Caco-2 (cell line): ENCODE results near the gene FBXO21. TPM values are rescaled to one million over a fixed set of nuclear protein-coding genes. Genes with fewer than 3 reads are reported as not detected.

Source experiments
- BruUV-seq: library from RNA; stranded (reverse); fragments of 400-500 nt; replicated peaks from 2 replicates; lab custom pipeline; 2021; lab: Mats Ljungman, UMichigan
- CTCF ChIA-PET: fragments of 300-600 bp; sonication (Branson Sonifier 250); formaldehyde crosslinking; loops from one replicate; lab custom pipeline; 2022; ENCODE audit warnings: antibody characterized with exemption; lab: Charles Lee
- POLR2A ChIA-PET: fragments of 300-600 bp; sonication (Branson Sonifier 250); formaldehyde crosslinking; loops from one replicate; lab custom pipeline; 2022; ENCODE audit warnings: antibody characterized with exemption; lab: Charles Lee
- DNase-seq, 2 experiments: peaks; one replicate each; pipeline versions ENCODE4 v3.0.0 to v3.0.0-alpha.2; 2020 to 2022
- H3K27me3 ChIP-seq: replicated peaks from 2 replicates; pipeline ENCODE4 v1.6.0; 2011; ENCODE audit warnings: low read length; ENCODE audit not compliant: control insufficient read depth, insufficient read depth
- H3K36me3 ChIP-seq: 2 replicates; pipeline ENCODE4 v1.5.1; 2011; ENCODE audit warnings: low read length; ENCODE audit not compliant: control insufficient read depth, insufficient read depth
- H3K4me1 ChIP-seq: fragments of 250-450 bp; sonication (Bioruptor Pico); 2 replicates; pipeline ENCODE4 v1.5.1; 2020; ENCODE audit warnings: mild to moderate bottlenecking
- H3K4me3 ChIP-seq: 2 replicates; pipeline ENCODE4 v1.5.1; 2011; ENCODE audit warnings: low read depth, mild to moderate bottlenecking, control low read depth, low read length
- H3K9me3 ChIP-seq: fragments of 250-450 bp; sonication (Bioruptor Pico); 2 replicates; pipeline ENCODE4 v1.5.1; 2020; ENCODE audit warnings: mild to moderate bottlenecking, moderate library complexity
- H3K27ac Mint-ChIP-seq: one replicate; pipeline ENCODE4 v1.8.0; 2022; ENCODE audit warnings: mixed read lengths; ENCODE audit not compliant: unreplicated experiment
- H3K27me3 Mint-ChIP-seq: one replicate; pipeline ENCODE4 v1.8.0; 2022; ENCODE audit warnings: mixed read lengths; ENCODE audit not compliant: insufficient read depth, unreplicated experiment
- H3K36me3 Mint-ChIP-seq: one replicate; pipeline ENCODE4 v1.8.0; 2022; ENCODE audit warnings: mild to moderate bottlenecking, mixed read lengths; ENCODE audit not compliant: insufficient read depth, unreplicated experiment
- H3K4me1 Mint-ChIP-seq: one replicate; pipeline ENCODE4 v1.8.0; 2022; ENCODE audit warnings: low read depth, mixed read lengths; ENCODE audit not compliant: unreplicated experiment
- H3K4me3 Mint-ChIP-seq: one replicate; pipeline ENCODE4 v1.8.0; 2022; ENCODE audit warnings: mild to moderate bottlenecking, moderate library complexity, mixed read lengths; ENCODE audit not compliant: unreplicated experiment
- H3K9me3 Mint-ChIP-seq: one replicate; pipeline ENCODE4 v1.8.0; 2022; ENCODE audit warnings: mixed read lengths; ENCODE audit not compliant: unreplicated experiment
- intact Hi-C: fragments of 100-400 bp; cut with micrococcal nuclease; formaldehyde crosslinking; loops from one replicate; pipeline ENCODE4 v1.10.0; 2022; ENCODE audit not compliant: unreplicated experiment
- total RNA-seq: library from RNA; stranded (reverse); gene quantifications from 2 replicates; pipeline ENCODE4 v1.2.3, GENCODE V29; 2022
- TF ChIP-seq, protein P1 (sequence below), 2 experiments: fragments of 200-600 bp in 1 of 2; IDR thresholded peaks; 1 replicate in 1 of 2; 2 replicates in 1 of 2; pipeline versions ENCODE4 v1.5.1 to v1.8.0; 2011 to 2022; ENCODE audit warnings: antibody characterized with exemption in 1 of 2, control low read depth in 1 of 2, inconsistent platforms in 1 of 2, low read depth in 1 of 2, low read length in 1 of 2, mild to moderate bottlenecking in 1 of 2, moderate library complexity in 1 of 2; ENCODE audit not compliant: insufficient read depth in 1 of 2, severe bottlenecking in 1 of 2, unreplicated experiment in 1 of 2

Gene FBXO21
- total RNA-seq, 1 experiment from 2014 or later, result 44.5 TPM

DNA sequence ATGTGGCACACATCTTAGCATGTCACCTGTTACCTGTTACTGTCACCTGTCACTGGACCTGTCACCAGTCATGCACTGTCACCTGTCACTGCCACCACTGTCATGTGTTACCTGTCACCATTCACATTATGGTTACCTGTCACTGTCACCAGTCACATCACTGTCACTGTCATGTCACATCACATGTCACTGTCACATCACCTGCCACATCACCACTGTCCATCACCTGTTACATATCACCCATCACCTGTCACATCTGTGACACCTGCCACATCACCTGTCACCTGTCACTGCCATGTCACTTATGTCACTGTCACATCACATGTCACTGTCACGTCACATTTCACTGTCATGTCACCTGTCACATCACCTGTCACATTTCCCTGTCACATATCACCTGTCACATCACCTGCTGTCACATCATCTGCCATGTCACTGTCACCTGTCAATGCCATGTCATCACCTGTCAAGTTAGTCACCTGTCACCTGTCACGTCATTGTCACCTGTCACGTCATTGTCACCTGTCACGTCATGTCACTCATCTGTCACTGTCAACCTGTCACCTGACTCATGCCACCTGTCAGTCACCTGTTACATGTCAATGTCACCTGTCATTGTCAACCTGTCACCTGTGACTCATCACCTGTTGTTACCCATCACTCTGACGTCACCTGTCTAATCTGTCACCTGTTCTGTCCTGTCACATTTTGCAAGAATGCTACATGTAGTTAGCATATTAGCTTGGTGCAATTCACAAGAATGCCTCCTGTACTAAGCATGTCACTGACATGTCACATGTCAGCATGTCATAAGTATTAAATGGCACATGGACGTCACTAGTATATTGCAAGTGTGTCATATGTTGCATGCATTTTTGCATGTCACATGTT lies 62.1 kb downstream of the FBXO21 start:
- POLR2A ChIA-PET, result no interaction called here
- Histone ChIP-seq H3K4me1 (peaks cover 16% of the 10 kb centered on the region), H3K36me3 (no peaks in the 10 kb centered on the region; the same call in 1 of the 2 replicates), H3K9me3 (peaks cover 18% of the 10 kb centered on the region), H3K4me3 (no peak overlapping the region), H3K27me3 (no peaks in the 10 kb centered on the region)
- no peak overlapping the region for H3K27ac Mint-ChIP-seq
- H3K27me3 Mint-ChIP-seq, result no peaks in the 10 kb centered on the region
- intact Hi-C loops, result no loop called here
- H3K9me3 Mint-ChIP-seq, result peaks cover 13% of the 10 kb centered on the region
- TF ChIP-seq, protein P1, sequence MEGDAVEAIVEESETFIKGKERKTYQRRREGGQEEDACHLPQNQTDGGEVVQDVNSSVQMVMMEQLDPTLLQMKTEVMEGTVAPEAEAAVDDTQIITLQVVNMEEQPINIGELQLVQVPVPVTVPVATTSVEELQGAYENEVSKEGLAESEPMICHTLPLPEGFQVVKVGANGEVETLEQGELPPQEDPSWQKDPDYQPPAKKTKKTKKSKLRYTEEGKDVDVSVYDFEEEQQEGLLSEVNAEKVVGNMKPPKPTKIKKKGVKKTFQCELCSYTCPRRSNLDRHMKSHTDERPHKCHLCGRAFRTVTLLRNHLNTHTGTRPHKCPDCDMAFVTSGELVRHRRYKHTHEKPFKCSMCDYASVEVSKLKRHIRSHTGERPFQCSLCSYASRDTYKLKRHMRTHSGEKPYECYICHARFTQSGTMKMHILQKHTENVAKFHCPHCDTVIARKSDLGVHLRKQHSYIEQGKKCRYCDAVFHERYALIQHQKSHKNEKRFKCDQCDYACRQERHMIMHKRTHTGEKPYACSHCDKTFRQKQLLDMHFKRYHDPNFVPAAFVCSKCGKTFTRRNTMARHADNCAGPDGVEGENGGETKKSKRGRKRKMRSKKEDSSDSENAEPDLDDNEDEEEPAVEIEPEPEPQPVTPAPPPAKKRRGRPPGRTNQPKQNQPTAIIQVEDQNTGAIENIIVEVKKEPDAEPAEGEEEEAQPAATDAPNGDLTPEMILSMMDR (IDR thresholded peaks at IDR 0.05; ENCODE audit: insufficient read depth in 1 of 2, low read depth in 1 of 2, low read length in 1 of 2, severe bottlenecking in 1 of 2, unreplicated experiment in 1 of 2), result no peak
- H3K36me3 Mint-ChIP-seq, result no peaks in the 10 kb centered on the region
- no peak overlapping the region for H3K4me3 Mint-ChIP-seq
- CTCF ChIA-PET, result no interaction called here
- H3K4me1 Mint-ChIP-seq, result peaks cover 10% of the 10 kb centered on the region
- BruUV-seq, result no TSS peak
- no peak for DNase-seq

DNA sequence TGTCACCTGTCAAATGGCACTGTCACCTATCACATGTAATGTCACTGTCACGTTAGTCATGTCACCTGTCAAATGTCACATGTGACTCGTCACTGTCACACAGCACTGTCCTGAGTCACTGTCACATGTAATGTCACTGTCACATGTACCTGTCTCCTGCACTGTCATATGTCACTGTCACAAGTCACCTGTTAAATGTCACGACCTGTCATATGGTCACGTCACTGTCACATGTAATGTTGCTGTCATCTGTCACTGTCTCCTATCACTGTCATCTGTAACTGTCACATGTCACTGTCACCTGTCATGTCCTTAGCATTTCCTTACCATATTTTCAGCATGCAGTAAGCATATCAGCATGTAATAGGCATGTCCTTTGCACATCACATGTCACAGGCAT lies 63.9 kb downstream of the FBXO21 start:
- intact Hi-C loops, result no loop called here
- no peaks in the 10 kb centered on the region for H3K36me3 Mint-ChIP-seq
- H3K9me3 Mint-ChIP-seq, result peaks cover 13% of the 10 kb centered on the region
- peaks cover 10% of the 10 kb centered on the region for H3K4me1 Mint-ChIP-seq
- no peak overlapping the region for H3K4me3 ChIP-seq
- H3K9me3 ChIP-seq, result peaks cover 18% of the 10 kb centered on the region
- H3K27me3 ChIP-seq, result no peaks in the 10 kb centered on the region
- DNase-seq, result no peak
- peaks cover 16% of the 10 kb centered on the region for H3K4me1 ChIP-seq
- POLR2A ChIA-PET, result no interaction called here
- H3K4me3 Mint-ChIP-seq, result no peak overlapping the region
- no peaks in the 10 kb centered on the region for H3K27me3 Mint-ChIP-seq
- TF ChIP-seq, protein P1 (IDR thresholded peaks at IDR 0.05; ENCODE audit: insufficient read depth in 1 of 2, low read depth in 1 of 2, low read length in 1 of 2, severe bottlenecking in 1 of 2, unreplicated experiment in 1 of 2), result no peak
- H3K27ac Mint-ChIP-seq, result no peak overlapping the region
- no peaks in the 10 kb centered on the region; the same call in 1 of the 2 replicates for H3K36me3 ChIP-seq
- CTCF ChIA-PET, result no interaction called here
- no TSS peak for BruUV-seq

DNA sequence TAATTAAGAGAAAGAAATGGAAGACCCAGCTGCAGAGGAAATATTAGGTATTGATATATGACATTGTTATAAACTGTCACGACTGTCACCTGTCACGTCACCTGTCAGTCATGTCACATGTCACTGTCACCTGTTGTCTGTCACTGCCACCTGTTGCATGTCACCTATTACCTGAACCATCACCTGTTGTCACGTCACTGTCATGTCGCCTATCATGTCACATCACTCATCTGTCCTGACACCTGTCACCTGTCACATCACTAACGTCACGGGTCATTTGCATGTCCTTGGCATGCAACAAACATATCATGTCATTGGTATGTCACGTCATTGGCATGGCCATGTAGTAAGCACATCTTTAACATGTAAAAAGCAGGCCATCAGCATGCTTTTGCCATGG lies 64.5 kb downstream of the FBXO21 start:
- ChIA-PET CTCF (no interaction called here), POLR2A (no interaction called here)
- Histone ChIP-seq H3K27me3 (no peaks in the 10 kb centered on the region), H3K36me3 (no peaks in the 10 kb centered on the region; the same call in 1 of the 2 replicates), H3K9me3 (peaks cover 18% of the 10 kb centered on the region), H3K4me1 (peaks cover 16% of the 10 kb centered on the region), H3K4me3 (no peak overlapping the region)
- Mint-ChIP-seq H3K9me3 (peaks cover 13% of the 10 kb centered on the region), H3K4me3 (no peak overlapping the region), H3K27ac (no peak overlapping the region), H3K4me1 (peaks cover 10% of the 10 kb centered on the region), H3K36me3 (no peaks in the 10 kb centered on the region), H3K27me3 (no peaks in the 10 kb centered on the region)
- intact Hi-C loops, result no loop called here
- TF ChIP-seq, protein P1 (IDR thresholded peaks at IDR 0.05; ENCODE audit: insufficient read depth in 1 of 2, low read depth in 1 of 2, low read length in 1 of 2, severe bottlenecking in 1 of 2, unreplicated experiment in 1 of 2), result no peak
- no peak for DNase-seq
- no TSS peak for BruUV-seq
